ENCODE measurements around the gene OR2B2.
"Not testable (repeated sequence)": the region's sequence is repeated elsewhere in the genome, so short reads cannot be mapped to it uniquely, and the experiment has no call there.

DNA sequence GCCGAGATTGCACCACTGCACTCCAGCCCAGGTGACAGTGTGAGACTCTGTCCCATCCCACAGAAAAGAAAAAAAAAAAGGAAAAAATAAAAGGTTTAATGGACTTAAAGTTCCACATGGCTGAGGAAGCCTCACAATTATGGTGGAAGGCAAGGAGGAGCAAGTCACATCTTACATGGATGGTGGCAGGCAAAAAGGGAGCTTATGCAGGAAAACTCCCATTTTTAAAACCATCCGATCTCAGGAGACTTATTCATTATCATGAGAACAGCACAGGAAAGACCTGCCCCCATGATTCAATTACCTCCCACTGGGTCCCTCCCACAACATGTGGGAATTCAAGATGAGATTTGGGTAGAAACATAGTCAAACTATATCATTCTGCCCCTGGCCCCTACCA lies 15.8 kb upstream of the OR2B2 start:
- TF ChIP-seq, protein P1, sequence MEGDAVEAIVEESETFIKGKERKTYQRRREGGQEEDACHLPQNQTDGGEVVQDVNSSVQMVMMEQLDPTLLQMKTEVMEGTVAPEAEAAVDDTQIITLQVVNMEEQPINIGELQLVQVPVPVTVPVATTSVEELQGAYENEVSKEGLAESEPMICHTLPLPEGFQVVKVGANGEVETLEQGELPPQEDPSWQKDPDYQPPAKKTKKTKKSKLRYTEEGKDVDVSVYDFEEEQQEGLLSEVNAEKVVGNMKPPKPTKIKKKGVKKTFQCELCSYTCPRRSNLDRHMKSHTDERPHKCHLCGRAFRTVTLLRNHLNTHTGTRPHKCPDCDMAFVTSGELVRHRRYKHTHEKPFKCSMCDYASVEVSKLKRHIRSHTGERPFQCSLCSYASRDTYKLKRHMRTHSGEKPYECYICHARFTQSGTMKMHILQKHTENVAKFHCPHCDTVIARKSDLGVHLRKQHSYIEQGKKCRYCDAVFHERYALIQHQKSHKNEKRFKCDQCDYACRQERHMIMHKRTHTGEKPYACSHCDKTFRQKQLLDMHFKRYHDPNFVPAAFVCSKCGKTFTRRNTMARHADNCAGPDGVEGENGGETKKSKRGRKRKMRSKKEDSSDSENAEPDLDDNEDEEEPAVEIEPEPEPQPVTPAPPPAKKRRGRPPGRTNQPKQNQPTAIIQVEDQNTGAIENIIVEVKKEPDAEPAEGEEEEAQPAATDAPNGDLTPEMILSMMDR (IDR thresholded peaks at IDR 0.05; ENCODE audit: insufficient read depth, low read length, poor library complexity, severe bottlenecking) = not testable (repeated sequence)
- TF ChIP-seq EZH2phosphoT487 (conservative IDR thresholded peaks at IDR 0.05; ENCODE audit: low read length) = not testable (repeated sequence)
